Kidney (tissue), 14 donors: ENCODE data around the gene WSB1. TPM values are rescaled to one million over a fixed set of nuclear protein-coding genes. Genes with fewer than 3 reads are reported as not detected.

ENCODE experiments used
- DNase-seq, 5 donors: peaks; one replicate each; pipeline ENCODE4 v3.0.0-alpha.2; 2013 to 2020
- FAIRE-seq: peaks from 2 replicates; lab custom pipeline; 2012; peaks lifted over from hg19 to GRCh38; lab: Jason Lieb, UNC
- H3K27ac ChIP-seq, 2 donors: one replicate each; pipeline ENCODE4 v1.7.0; 2013; ENCODE audit warnings: low read depth in 2 of 2, low read length in 2 of 2, inconsistent platforms in 1 of 2
- H3K27me3 ChIP-seq: one replicate; pipeline ENCODE4 v1.7.1; 2013; ENCODE audit warnings: low read length, inconsistent platforms; ENCODE audit not compliant: control insufficient read depth, insufficient read depth
- H3K36me3 ChIP-seq, 3 donors: one replicate each; pipeline versions ENCODE4 v1.7.0 to v1.7.1; 2013; ENCODE audit warnings: low read length in 3 of 3, control low read depth in 1 of 3, inconsistent platforms in 1 of 3; ENCODE audit not compliant: insufficient read depth in 3 of 3, control insufficient read depth in 2 of 3
- H3K4me1 ChIP-seq, 3 donors: one replicate each; pipeline versions ENCODE4 v1.7.0 to v1.7.1; 2013; ENCODE audit warnings: low read length in 3 of 3, inconsistent platforms in 1 of 3, low read depth in 1 of 3; ENCODE audit not compliant: control insufficient read depth in 2 of 3, insufficient read depth in 2 of 3
- H3K4me3 ChIP-seq, 3 donors: one replicate each; pipeline versions ENCODE4 v1.7.0 to v1.8.1; 2013; ENCODE audit warnings: low read length in 3 of 3, control low read depth in 1 of 3, inconsistent platforms in 1 of 3
- H3K9ac ChIP-seq, 3 donors: one replicate each; pipeline versions ENCODE4 v1.7.0 to v1.7.1; 2013; ENCODE audit warnings: low read length in 3 of 3, control low read depth in 1 of 3, inconsistent platforms in 1 of 3
- H3K9me3 ChIP-seq, 3 donors: one replicate each; pipeline versions ENCODE4 v1.7.0 to v1.7.1; 2013; ENCODE audit warnings: low read length in 3 of 3, control low read depth in 1 of 3, inconsistent platforms in 1 of 3; ENCODE audit not compliant: control insufficient read depth in 2 of 3, insufficient read depth in 1 of 3
- CTCF ChIP-seq: IDR thresholded peaks from 3 replicates; pipeline ENCODE4 v1.5.1; 2012; ENCODE audit warnings: mild to moderate bottlenecking, moderate library complexity, borderline replicate concordance; ENCODE audit not compliant: insufficient read depth; ENCODE audit errors: extremely low read depth
- intact Hi-C: fragments of 100-400 bp; cut with DNase I; formaldehyde crosslinking; loops from one replicate; pipeline ENCODE4 v1.11.1; 2022
- polyA plus RNA-seq: library from polyadenylated mRNA; stranded (reverse); fragments of 350-450 nt; fragmentation: Illumina TruSeq; extraction: RNeasy Lipid Tissue Mini Kit (QIAGEN cat#74804); gene quantifications from one replicate; pipeline ENCODE4 v1.2.3, GENCODE V29; 2014; ENCODE audit warnings: low read depth, low replicate concordance; ENCODE audit not compliant: insufficient read depth
- total RNA-seq: library from RNA; stranded (reverse); fragmentation: NEBNext Ultra II Directional; extraction: Animal tissue kit (Norgen Biotek cat#: 25700); gene quantifications from one replicate; pipeline ENCODE4 v1.2.1, GENCODE V29; 2021
- donor health status: control.
- donor health status: control.
- donor health status: control.
- donor health status: control.
- donor health status: control.
- donor health status: DM: yes; HTN: yes; CAD: no.
- donor health status: Normal renal cell carcinoma (clear cell type).

Gene WSB1
- total and polyA plus RNA-seq, 2 donors from 2014 or later = 59.8 to 195 TPM

- Histone ChIP-seq H3K36me3 (no peaks in the 10 kb centered on the region), H3K4me1 (peaks cover 0 to 14% (median 0%) of the 10 kb centered on the region in 3 donors), H3K9me3 (no peaks in the 10 kb centered on the region), H3K9ac (peak overlapping the region in 1 of 3 donors; percentile 63), H3K27me3 (no peaks in the 10 kb centered on the region), H3K4me3 (peak overlapping the region in 1 of 3 donors; percentile 18), H3K27ac (peak overlapping the region; percentile 22 to 87)
- peak; percentile 63 to 94 (median 74) for DNase-seq
- intact Hi-C loops = no loop called here
- peak; percentile 47 for TF ChIP-seq CTCF
- no peak for FAIRE-seq
Measured at GRCh38 chr17:27245230-27245696, 48.7 kb upstream of the WSB1 start.

- H3K4me3 ChIP-seq = no peak overlapping the region
- H3K27me3 ChIP-seq = no peaks in the 10 kb centered on the region
- peaks cover 0 to 14% (median 0%) of the 10 kb centered on the region in 3 donors for H3K4me1 ChIP-seq
- intact Hi-C loops = no loop called here
- DNase-seq (no peak), FAIRE-seq (no peak)
- no peaks in the 10 kb centered on the region for H3K36me3 ChIP-seq
- no peak overlapping the region for H3K9ac ChIP-seq
- TF ChIP-seq CTCF = no peak
- H3K27ac ChIP-seq = peak overlapping the region in 1 of 2 donors; percentile 61
- H3K9me3 ChIP-seq = no peaks in the 10 kb centered on the region
Measured at GRCh38 chr17:27246537-27246936, 47.4 kb upstream of the WSB1 start.

- DNase-seq (peak in 2 of 5 donors; percentile 61 to 85), FAIRE-seq (no peak)
- Histone ChIP-seq H3K9me3 (no peaks in the 10 kb centered on the region), H3K4me3 (no peak overlapping the region), H3K27me3 (no peaks in the 10 kb centered on the region), H3K27ac (peak overlapping the region in 1 of 2 donors; percentile 61), H3K9ac (no peak overlapping the region), H3K4me1 (peaks cover 0 to 14% (median 0%) of the 10 kb centered on the region in 3 donors), H3K36me3 (no peaks in the 10 kb centered on the region)
- intact Hi-C loops = no loop called here
- TF ChIP-seq CTCF = no peak
Measured at GRCh38 chr17:27247071-27247957, 46.6 kb upstream of the WSB1 start.
